Activated CD4-positive, alpha-beta T cell treated with anti-CD3 and anti-CD28 coated beads, Interleukin-2, amount 10 ng/mL, durations not matched to agents 7 days and 5 days (primary cell): Measurements from ENCODE around the gene ADCY5. TPM values are rescaled to one million over a fixed set of nuclear protein-coding genes. Genes with fewer than 3 reads are reported as not detected.

ENCODE experiments used
- CTCF ChIA-PET: fragments of 350-600 bp; sonication (Branson Sonifier 250); formaldehyde crosslinking; loops from one replicate; lab custom pipeline; 2021; ENCODE audit warnings: antibody characterized with exemption; lab: Charles Lee
- POLR2A ChIA-PET: fragments of 350-600 bp; sonication (Branson Sonifier 250); formaldehyde crosslinking; loops from one replicate; lab custom pipeline; 2021; ENCODE audit warnings: antibody characterized with exemption; lab: Charles Lee
- DNase-seq: peaks from one replicate; pipeline ENCODE4 v3.0.0-alpha.2; 2020
- H3K27ac Mint-ChIP-seq: one replicate; pipeline ENCODE4 v1.8.0; 2021; ENCODE audit warnings: mild to moderate bottlenecking, moderate library complexity, mixed read lengths
- H3K27me3 Mint-ChIP-seq: one replicate; pipeline ENCODE4 v1.8.0; 2021; ENCODE audit warnings: mixed read lengths
- H3K36me3 Mint-ChIP-seq: one replicate; pipeline ENCODE4 v1.8.0; 2021; ENCODE audit warnings: low read depth, mixed read lengths
- H3K4me1 Mint-ChIP-seq: one replicate; pipeline ENCODE4 v1.8.0; 2021; ENCODE audit warnings: mixed read lengths
- H3K4me3 Mint-ChIP-seq: one replicate; pipeline ENCODE4 v1.8.0; 2021; ENCODE audit warnings: mild to moderate bottlenecking, moderate library complexity, mixed read lengths
- H3K9me3 Mint-ChIP-seq: one replicate; pipeline ENCODE4 v1.8.0; 2021; ENCODE audit warnings: mixed read lengths
- total RNA-seq, 2 experiments: library from RNA; stranded (reverse); gene quantifications; one replicate each; pipeline ENCODE4 v1.2.3, GENCODE V29; 2021

ADCY5 gene
- total RNA-seq, 2 experiments from 2014 or later, result not detected

DNA sequence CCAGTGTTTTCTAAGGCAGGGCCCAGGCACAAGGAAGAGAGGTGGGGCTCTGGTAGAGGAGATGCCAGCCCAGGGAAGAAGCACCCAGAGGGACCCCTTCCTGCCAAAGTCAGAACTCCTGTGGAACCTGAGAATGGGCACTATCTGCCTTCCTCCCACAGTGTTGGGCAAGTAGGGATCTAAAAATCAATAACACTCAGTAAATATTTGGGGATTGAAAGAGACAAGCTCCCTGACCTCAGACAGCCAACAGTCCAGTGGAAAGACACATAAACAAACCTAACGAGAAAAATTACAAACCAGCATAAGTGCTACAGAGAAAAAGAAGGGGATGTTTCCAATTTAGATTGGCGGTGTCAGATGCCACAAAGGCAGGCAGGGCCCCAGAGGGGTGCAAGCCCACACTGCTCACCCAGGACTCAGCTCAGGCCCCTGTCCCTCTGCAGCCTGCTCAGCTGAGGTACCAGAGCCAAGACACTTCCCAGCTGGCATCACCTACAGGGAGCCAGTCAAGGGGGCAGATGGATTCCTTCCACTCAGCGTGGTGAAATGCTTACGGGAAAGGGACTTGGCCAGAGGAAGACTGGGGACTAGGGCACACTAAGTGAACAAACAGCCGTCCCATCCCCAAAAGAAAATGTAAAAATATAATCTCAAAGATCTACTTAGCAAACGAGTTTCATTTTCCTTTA is 15.9 kb downstream of the ADCY5 start:
- Mint-ChIP-seq H3K4me1 (no peaks in the 10 kb centered on the region), H3K4me3 (no peak overlapping the region), H3K27ac (no peak overlapping the region), H3K36me3 (no peaks in the 10 kb centered on the region), H3K27me3 (peaks cover 5% of the 10 kb centered on the region), H3K9me3 (no peaks in the 10 kb centered on the region)
- ChIA-PET CTCF (no interaction called here), POLR2A (no interaction called here)
- no peak for DNase-seq

DNA sequence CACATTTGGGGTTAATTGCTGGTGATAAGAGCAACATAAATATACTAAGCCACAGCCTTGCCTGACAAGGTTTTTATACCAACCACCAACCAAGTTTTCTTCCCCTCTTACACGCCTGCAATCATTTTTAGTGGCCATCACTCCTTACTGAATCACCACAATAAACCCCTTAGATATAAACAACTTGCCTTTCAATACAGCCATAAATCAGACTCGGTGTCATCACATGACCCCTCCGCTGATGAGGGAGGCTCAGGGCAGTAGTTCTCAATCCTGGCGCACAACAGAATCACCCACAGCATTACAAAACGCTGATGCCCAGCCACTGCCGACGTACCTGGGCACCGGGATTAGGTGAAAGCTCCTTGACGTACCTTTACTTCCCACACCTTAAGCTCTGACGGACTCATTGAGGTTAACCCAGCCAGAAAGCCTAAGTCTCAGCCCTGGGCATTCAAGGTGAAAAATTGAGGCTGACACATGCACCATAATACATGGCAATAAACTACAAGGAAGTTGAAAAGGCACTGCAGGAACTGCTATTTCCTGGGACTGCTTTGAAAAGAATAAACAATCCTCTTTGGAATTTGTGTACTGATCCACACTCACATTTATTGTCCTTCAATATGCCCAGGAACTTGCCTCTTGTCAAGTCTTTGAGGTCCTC is 17.1 kb downstream of the ADCY5 start:
- ChIA-PET POLR2A (no interaction called here), CTCF (interaction anchor here (0.6 kb wide), 1 partner anchor 493 kb away, joined by 3 read pairs; no protein-coding TSS in a partner anchor)
- no peak overlapping the region for H3K27ac Mint-ChIP-seq
- peaks cover 7% of the 10 kb centered on the region for H3K27me3 Mint-ChIP-seq
- H3K9me3 Mint-ChIP-seq, result no peaks in the 10 kb centered on the region
- no peaks in the 10 kb centered on the region for H3K36me3 Mint-ChIP-seq
- H3K4me1 Mint-ChIP-seq, result no peaks in the 10 kb centered on the region
- no peak overlapping the region for H3K4me3 Mint-ChIP-seq
- DNase-seq, result no peak

- Mint-ChIP-seq H3K9me3 (no peaks in the 10 kb centered on the region), H3K27ac (no peak overlapping the region), H3K36me3 (no peaks in the 10 kb centered on the region), H3K27me3 (peaks cover 9% of the 10 kb centered on the region), H3K4me3 (no peak overlapping the region), H3K4me1 (no peaks in the 10 kb centered on the region)
- DNase-seq, result no peak
- ChIA-PET POLR2A (no interaction called here), CTCF (interaction anchor here (0.6 kb wide), 1 partner anchor 493 kb away, joined by 3 read pairs; no protein-coding TSS in a partner anchor)
These were observed 17.8 kb downstream of the ADCY5 start for GRCh38 chr3:123431007-123431657.

- Mint-ChIP-seq H3K4me3 (no peak overlapping the region), H3K9me3 (no peaks in the 10 kb centered on the region), H3K27me3 (peaks cover 9% of the 10 kb centered on the region), H3K27ac (no peak overlapping the region), H3K4me1 (no peaks in the 10 kb centered on the region), H3K36me3 (no peaks in the 10 kb centered on the region)
- ChIA-PET CTCF (no interaction called here), POLR2A (no interaction called here)
- DNase-seq, result no peak
These were observed 18.6 kb downstream of the ADCY5 start for GRCh38 chr3:123430266-123430665.

- Mint-ChIP-seq H3K4me1 (no peaks in the 10 kb centered on the region), H3K9me3 (no peaks in the 10 kb centered on the region), H3K27ac (no peak overlapping the region), H3K27me3 (peaks cover 9% of the 10 kb centered on the region), H3K36me3 (no peaks in the 10 kb centered on the region), H3K4me3 (no peak overlapping the region)
- POLR2A ChIA-PET, result no interaction called here
- CTCF ChIA-PET, result no interaction called here
- no peak for DNase-seq
These were observed 19.3 kb downstream of the ADCY5 start for GRCh38 chr3:123429362-123430125.

DNA sequence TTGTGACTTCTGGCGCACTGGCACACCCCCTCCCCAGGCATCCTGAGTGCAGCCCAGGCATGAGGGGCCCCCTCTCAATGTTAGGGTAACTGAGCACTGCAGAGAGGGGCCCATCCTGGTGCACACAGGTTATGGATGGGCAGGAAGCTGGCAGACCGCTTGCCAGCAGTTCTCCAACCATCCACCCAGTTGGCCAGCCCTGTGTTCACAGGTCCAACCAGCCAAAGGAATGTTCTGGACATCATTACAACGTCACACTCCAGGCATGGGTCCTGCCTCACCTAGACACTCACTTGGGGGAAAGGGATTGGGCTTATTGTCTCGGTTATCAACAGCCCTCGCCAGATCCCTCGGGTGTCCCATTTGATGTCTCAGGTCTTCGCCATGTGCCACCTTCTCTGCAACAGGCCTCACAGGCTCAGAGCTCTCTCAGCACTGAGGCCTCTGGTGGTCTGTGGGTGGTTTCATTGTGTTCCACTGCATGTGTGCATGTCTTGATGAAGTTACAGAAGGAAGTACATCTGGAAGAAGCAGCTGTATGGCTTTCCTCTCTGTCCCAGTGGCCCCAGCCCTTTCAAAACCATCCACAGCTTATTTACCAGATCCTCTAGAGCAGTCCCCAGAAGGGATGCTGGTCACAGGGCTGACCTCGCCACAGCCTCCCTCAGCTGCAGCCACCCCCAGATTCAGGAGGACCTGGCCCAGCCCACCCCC is 23.7 kb downstream of the ADCY5 start:
- ChIA-PET CTCF (no interaction called here), POLR2A (no interaction called here)
- H3K27me3 Mint-ChIP-seq, result peaks cover 11% of the 10 kb centered on the region
- no peak overlapping the region for H3K4me3 Mint-ChIP-seq
- H3K36me3 Mint-ChIP-seq, result no peaks in the 10 kb centered on the region
- DNase-seq, result no peak
- no peak overlapping the region for H3K27ac Mint-ChIP-seq
- no peaks in the 10 kb centered on the region for H3K9me3 Mint-ChIP-seq
- H3K4me1 Mint-ChIP-seq, result no peaks in the 10 kb centered on the region

DNA sequence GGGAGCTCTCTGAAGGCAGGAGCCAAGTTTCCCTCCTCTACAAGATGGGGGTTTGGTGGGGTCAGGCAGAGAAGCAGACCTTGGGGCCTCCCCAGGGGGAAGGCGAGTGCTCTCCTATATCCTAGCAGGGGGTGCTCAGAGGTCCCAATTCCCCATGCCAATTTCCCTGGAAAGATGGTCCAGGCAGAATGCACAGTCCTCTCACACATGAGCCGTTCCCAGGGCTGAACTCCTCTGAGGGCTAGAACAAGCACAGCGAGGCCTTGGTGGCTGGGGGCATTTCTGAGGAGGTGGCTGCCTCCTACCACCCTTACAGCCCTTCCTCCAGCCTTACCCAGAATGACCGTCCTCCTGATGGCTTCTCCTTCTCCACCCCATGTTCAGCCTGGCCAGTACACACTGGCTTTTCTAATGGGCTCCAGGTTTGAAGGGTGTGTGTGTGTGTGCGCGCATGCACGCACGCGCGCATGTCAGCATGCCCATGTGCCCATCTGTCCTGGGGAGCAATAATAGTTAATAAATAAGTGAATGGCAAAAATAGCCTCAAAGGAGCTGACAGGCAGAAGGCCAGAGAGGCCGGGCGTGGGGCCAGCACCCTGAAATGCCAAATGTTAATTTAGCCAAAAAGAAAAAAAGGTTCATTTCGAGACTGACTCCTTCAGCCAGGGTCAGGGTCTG is 24.4 kb downstream of the ADCY5 start:
- no peak for DNase-seq
- Mint-ChIP-seq H3K27me3 (peaks cover 11% of the 10 kb centered on the region), H3K27ac (no peak overlapping the region), H3K36me3 (no peaks in the 10 kb centered on the region), H3K9me3 (no peaks in the 10 kb centered on the region), H3K4me1 (no peaks in the 10 kb centered on the region), H3K4me3 (no peak overlapping the region)
- ChIA-PET POLR2A (no interaction called here), CTCF (no interaction called here)

GRCh38 chr3:123423806-123424205 is 25.1 kb downstream of the ADCY5 start:
- Mint-ChIP-seq H3K4me3 (no peak overlapping the region), H3K27me3 (peaks cover 11% of the 10 kb centered on the region), H3K36me3 (no peaks in the 10 kb centered on the region), H3K9me3 (no peaks in the 10 kb centered on the region), H3K4me1 (no peaks in the 10 kb centered on the region), H3K27ac (no peak overlapping the region)
- DNase-seq, result no peak
- ChIA-PET CTCF (no interaction called here), POLR2A (no interaction called here)

DNA sequence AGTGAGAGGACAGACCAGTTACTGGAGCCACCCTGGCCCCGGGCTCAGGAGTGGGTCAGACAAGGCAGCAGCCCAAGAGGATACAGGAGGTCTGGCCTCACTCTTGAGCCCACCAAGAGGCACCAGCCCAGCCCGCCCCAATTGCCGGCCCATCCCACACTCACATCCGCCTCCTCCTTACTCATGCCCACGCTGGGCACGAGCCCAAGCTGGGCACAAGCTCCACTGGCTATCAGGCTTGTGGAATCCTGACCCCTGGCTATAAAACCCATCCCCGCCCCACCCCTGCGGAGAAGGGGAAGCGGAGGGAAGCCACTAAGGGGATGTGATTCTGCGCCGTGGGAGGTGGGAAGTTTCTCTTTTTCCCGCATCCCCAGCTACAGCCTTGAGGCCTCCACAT is 25.9 kb downstream of the ADCY5 start:
- POLR2A ChIA-PET, result no interaction called here
- Mint-ChIP-seq H3K4me1 (no peaks in the 10 kb centered on the region), H3K36me3 (no peaks in the 10 kb centered on the region), H3K27me3 (peaks cover 11% of the 10 kb centered on the region), H3K27ac (no peak overlapping the region), H3K9me3 (no peaks in the 10 kb centered on the region), H3K4me3 (no peak overlapping the region)
- DNase-seq, result no peak
- CTCF ChIA-PET, result no interaction called here

- Mint-ChIP-seq H3K27ac (no peak overlapping the region), H3K27me3 (peaks cover 9% of the 10 kb centered on the region), H3K36me3 (no peaks in the 10 kb centered on the region), H3K9me3 (no peaks in the 10 kb centered on the region), H3K4me3 (no peak overlapping the region), H3K4me1 (no peaks in the 10 kb centered on the region)
- ChIA-PET CTCF (no interaction called here), POLR2A (no interaction called here)
- no peak for DNase-seq
These were observed 26.4 kb downstream of the ADCY5 start for GRCh38 chr3:123422457-123422856.

DNA sequence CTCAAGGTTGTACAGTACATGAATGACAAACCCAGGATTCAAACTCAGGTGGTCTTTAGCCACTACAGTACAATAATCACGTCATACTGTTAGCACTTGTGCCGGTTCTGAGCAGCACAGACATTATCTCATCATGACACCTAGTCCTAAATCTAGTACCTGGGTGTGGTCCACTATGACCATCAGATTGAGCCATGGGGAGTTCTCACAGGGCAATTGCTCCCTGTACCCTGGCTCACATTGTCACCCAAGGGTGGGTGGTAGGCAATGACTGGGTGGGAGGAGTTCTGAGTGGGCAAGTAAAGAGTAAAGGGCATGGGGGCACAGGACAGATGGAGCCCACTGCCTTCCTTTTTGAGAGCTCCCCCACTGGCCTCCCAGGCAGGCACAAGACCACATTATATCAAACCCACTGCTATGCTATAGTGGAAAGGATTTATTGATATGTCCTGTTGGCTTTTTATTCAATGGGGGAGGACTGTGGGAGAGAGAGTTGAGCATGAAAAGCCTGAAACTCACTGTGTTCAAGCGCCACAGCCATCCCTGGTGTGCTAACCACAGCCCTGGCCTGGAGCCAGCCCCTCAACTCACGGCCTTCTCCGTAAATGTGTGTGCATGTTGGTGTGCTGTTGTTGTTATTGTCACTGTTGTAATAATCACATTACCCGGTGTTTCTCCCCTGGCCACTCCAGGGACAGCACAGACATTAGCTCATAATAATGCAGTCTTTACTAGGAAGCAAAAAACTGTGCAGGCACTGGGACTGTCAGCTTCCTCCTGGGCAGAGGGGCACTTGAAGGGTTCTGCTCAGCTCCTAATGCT is 27.3 kb downstream of the ADCY5 start:
- peaks cover 6% of the 10 kb centered on the region for H3K27me3 Mint-ChIP-seq
- POLR2A ChIA-PET, result no interaction called here
- no peak overlapping the region for H3K4me3 Mint-ChIP-seq
- no peaks in the 10 kb centered on the region for H3K9me3 Mint-ChIP-seq
- CTCF ChIA-PET, result no interaction called here
- no peaks in the 10 kb centered on the region for H3K4me1 Mint-ChIP-seq
- H3K27ac Mint-ChIP-seq, result no peak overlapping the region
- DNase-seq, result no peak
- H3K36me3 Mint-ChIP-seq, result no peaks in the 10 kb centered on the region
